ENCODE measurements around the gene CFAP73.

DNA sequence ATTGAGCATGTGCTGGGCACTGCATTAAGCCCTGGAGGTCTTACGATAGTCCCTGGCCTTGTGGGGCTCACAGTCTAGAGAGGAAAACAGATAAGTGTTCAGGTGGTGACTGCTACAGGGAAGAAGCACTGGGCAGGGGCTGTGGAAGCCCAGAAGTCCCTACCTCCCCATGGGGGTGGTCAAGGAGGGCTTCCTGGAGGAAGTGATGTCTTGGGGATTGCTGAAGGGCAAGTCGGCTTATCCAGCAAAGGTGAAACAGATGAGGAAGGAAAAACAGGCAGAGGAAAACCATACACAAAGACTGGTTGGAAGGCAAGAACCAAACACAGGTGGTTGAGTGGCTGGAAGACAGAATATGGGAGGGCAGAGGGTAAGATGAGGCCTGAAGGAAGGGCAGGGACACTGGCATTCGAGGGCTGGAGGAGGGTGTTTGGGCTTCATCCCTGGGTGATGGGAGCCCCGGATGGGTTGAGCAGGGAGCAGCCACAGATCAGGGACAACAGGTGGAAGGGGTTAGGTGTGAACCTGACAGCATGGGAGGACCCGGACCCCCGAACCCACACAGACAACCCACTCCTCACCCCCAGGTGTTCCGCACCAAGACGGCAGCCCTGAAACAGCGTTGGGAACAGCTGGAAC is 2.8 kb downstream of the CFAP73 start:
- no peak for TF ChIP-seq SP1 (CRISPR knock-in tag; conservative IDR thresholded peaks at IDR 0.05)
- TF ChIP-seq NFE2L1 (CRISPR knock-in tag; IDR thresholded peaks at IDR 0.05): no peak
- no peak for TF ChIP-seq CTCF (IDR thresholded peaks at IDR 0.05)
- TF ChIP-seq ZNF263 (CRISPR knock-in tag; IDR thresholded peaks at IDR 0.05; ENCODE audit: low read depth): no peak
- no peak for TF ChIP-seq GABPB1 (CRISPR knock-in tag; IDR thresholded peaks at IDR 0.05)
- no peak for TF ChIP-seq TCF7 (CRISPR knock-in tag; IDR thresholded peaks at IDR 0.05; ENCODE audit: low read depth)
- no peak for TF ChIP-seq JUN (CRISPR knock-in tag; IDR thresholded peaks at IDR 0.05)
- TF ChIP-seq GRHL2 (CRISPR knock-in tag; IDR thresholded peaks at IDR 0.05; ENCODE audit: insufficient replicate concordance, severe bottlenecking): no peak
